Right atrium auricular region (tissue), 2 donors: ENCODE data around the gene CAST. TPM values are rescaled to one million over a fixed set of nuclear protein-coding genes. Genes with fewer than 3 reads are reported as not detected.

Experiments
- DNase-seq: peaks from one replicate; pipeline ENCODE4 v3.0.0-alpha.2; 2019; ENCODE audit warnings: low spot score
- H3K27ac ChIP-seq, 2 donors: fragments of 200-600 bp; sonication (generic); 1 replicate in 1 of 2; 2 replicates in 1 of 2; pipeline ENCODE4 v1.5.1; 2016 to 2019
- H3K27me3 ChIP-seq, 2 donors: fragments of 200-600 bp; sonication (generic); one replicate each; pipeline versions ENCODE4 v1.5.1 to v1.6.0; 2017 to 2019
- H3K36me3 ChIP-seq: fragments of 200-600 bp; sonication (generic); one replicate; pipeline ENCODE4 v1.5.1; 2016
- H3K4me1 ChIP-seq, 2 donors: fragments of 200-600 bp; sonication (generic); one replicate each; pipeline versions ENCODE4 v1.5.1 to v1.6.0; 2017 to 2019
- H3K4me3 ChIP-seq, 2 donors: fragments of 200-600 bp; sonication (generic); 1 replicate in 1 of 2; 2 replicates in 1 of 2; pipeline ENCODE4 v1.5.1; 2017 to 2019; ENCODE audit warnings: mild to moderate bottlenecking in 1 of 2, moderate library complexity in 1 of 2
- H3K9me3 ChIP-seq, 2 donors: fragments of 200-600 bp; sonication (generic); one replicate each; pipeline ENCODE4 v1.5.1; 2019
- total RNA-seq, 2 donors: library from RNA; depleted of rRNA; stranded (reverse); fragments of >200 nt; gene quantifications; one replicate each; pipeline ENCODE4 v1.1.0, GENCODE V29; 2016
- TF ChIP-seq, protein P1 (sequence below), 2 donors: fragments of 200-600 bp; sonication (generic); IDR thresholded peaks; one replicate each; pipeline ENCODE4 v1.5.1; 2019; ENCODE audit warnings: antibody characterized with exemption in 2 of 2

The CAST gene
- total RNA-seq, 2 donors from 2014 or later: 439 to 631 TPM

DNA sequence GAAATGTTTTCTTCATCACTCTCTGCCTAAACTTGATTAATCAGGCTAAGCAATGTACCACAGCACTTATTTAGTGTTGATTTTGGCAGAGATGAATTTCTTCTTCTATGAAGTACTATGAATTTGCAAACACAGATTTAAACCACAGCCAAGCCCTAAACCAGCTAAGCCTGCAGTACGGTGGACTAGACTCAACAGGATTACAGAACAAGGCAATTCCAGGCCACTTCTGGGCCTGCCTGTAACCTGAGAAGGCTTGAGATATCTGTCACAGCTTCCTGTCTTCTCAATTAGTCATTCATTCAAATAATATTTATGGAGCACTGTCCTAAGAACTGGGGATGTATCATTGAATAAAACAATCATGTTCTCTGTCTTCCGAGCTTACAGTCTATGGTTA is 32.4 kb upstream of the CAST start:
- Histone ChIP-seq H3K4me1 (no peaks in the 10 kb centered on the region), H3K4me3 (no peak overlapping the region), H3K27me3 (no peaks in the 10 kb centered on the region), H3K36me3 (no peaks in the 10 kb centered on the region), H3K9me3 (no peaks in the 10 kb centered on the region), H3K27ac (peak overlapping the region; percentile 34 to 57)
- no peak for DNase-seq
- TF ChIP-seq, protein P1, sequence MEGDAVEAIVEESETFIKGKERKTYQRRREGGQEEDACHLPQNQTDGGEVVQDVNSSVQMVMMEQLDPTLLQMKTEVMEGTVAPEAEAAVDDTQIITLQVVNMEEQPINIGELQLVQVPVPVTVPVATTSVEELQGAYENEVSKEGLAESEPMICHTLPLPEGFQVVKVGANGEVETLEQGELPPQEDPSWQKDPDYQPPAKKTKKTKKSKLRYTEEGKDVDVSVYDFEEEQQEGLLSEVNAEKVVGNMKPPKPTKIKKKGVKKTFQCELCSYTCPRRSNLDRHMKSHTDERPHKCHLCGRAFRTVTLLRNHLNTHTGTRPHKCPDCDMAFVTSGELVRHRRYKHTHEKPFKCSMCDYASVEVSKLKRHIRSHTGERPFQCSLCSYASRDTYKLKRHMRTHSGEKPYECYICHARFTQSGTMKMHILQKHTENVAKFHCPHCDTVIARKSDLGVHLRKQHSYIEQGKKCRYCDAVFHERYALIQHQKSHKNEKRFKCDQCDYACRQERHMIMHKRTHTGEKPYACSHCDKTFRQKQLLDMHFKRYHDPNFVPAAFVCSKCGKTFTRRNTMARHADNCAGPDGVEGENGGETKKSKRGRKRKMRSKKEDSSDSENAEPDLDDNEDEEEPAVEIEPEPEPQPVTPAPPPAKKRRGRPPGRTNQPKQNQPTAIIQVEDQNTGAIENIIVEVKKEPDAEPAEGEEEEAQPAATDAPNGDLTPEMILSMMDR (IDR thresholded peaks at IDR 0.05): no peak

DNA sequence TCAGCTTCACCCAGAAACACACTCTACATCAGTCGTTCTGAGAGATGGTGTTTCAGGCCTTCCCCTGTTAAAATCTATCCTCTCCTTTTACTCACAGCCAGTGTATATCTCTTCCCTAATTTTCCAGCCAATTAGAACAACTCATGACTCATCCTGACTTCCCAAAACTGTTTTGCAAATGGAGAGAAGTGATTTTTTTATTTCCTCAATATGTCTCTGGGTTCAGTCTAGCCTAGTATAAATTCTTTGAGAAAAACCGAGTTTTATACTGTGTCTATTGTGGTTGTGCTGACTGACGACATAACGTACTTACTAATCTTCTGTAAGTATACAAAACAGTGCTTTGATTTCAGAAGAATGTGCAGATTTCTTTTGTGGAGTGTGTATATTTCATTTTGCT is 28.4 kb upstream of the CAST start:
- Histone ChIP-seq H3K4me1 (no peaks in the 10 kb centered on the region), H3K27me3 (no peaks in the 10 kb centered on the region), H3K4me3 (no peak overlapping the region), H3K27ac (no peak overlapping the region), H3K36me3 (no peaks in the 10 kb centered on the region), H3K9me3 (no peaks in the 10 kb centered on the region)
- TF ChIP-seq, protein P1 (IDR thresholded peaks at IDR 0.05): no peak
- no peak for DNase-seq

DNA sequence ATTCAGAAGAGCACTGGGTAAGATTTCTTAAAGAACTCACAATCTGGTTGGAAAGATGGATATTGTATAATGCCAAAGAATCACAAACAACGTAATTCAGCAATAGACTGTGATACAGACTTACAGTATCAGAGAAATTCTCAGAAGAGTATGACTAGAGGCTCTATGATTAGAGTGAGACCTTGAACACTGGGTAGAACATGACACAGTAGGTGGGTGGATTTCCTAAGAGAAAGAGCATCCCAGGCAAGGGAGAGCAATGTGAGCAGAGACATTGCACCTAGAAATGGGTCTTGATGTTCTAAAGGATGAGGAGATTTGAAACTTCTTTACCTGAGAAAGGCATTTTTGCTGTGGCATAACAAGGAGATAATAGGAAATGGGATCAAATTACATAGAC is 27.3 kb upstream of the CAST start:
- H3K9me3 ChIP-seq: no peaks in the 10 kb centered on the region
- no peaks in the 10 kb centered on the region for H3K4me1 ChIP-seq
- no peaks in the 10 kb centered on the region for H3K27me3 ChIP-seq
- H3K36me3 ChIP-seq: no peaks in the 10 kb centered on the region
- DNase-seq: no peak
- no peak overlapping the region for H3K4me3 ChIP-seq
- no peak overlapping the region for H3K27ac ChIP-seq
- TF ChIP-seq, protein P1 (IDR thresholded peaks at IDR 0.05): no peak

DNA sequence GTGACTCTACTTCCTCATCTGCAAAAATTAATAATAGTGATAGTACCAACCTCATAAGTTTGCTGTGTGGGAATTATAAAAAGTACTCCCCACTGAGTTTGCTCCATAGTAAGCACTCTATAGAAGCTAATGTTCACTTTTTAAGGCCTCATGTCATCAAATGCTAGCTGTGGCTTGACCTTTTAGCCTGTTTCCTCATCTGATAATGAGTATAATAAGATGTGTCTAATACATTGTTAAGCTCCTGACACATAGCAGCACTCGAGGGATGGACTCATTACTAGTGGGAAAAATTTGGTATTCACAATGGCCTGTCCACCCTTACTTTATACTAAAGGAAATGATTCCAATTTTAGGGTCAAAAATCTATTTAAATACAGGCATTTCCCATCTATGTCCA is 26.1 kb upstream of the CAST start:
- H3K9me3 ChIP-seq: no peaks in the 10 kb centered on the region
- no peak for DNase-seq
- no peak overlapping the region for H3K27ac ChIP-seq
- H3K4me1 ChIP-seq: no peaks in the 10 kb centered on the region
- H3K4me3 ChIP-seq: no peak overlapping the region
- no peaks in the 10 kb centered on the region for H3K36me3 ChIP-seq
- no peaks in the 10 kb centered on the region for H3K27me3 ChIP-seq
- TF ChIP-seq, protein P1 (IDR thresholded peaks at IDR 0.05): no peak

DNA sequence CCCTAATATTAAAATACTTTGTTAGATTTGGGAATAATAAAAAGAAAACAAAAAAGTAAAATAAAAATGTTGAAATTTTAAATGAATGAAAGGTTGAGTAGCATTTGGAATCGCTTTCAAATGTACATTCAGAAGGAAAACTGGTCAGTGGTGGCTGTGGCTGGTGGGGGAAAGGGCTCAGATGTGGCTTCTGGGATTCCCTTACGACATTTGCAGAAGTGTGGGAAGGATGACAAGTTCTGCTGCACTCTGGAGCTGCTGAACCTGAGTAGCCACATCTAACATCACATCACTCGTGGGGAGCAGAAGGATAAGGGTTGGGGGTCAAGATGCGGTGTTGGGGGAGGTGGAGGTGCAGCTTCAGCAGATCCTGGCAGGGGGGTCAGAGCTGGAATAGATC is 25.6 kb upstream of the CAST start:
- Histone ChIP-seq H3K4me3 (no peak overlapping the region), H3K4me1 (no peaks in the 10 kb centered on the region), H3K27me3 (no peaks in the 10 kb centered on the region), H3K27ac (no peak overlapping the region), H3K36me3 (no peaks in the 10 kb centered on the region), H3K9me3 (no peaks in the 10 kb centered on the region)
- TF ChIP-seq, protein P1 (IDR thresholded peaks at IDR 0.05): no peak
- no peak for DNase-seq

DNA sequence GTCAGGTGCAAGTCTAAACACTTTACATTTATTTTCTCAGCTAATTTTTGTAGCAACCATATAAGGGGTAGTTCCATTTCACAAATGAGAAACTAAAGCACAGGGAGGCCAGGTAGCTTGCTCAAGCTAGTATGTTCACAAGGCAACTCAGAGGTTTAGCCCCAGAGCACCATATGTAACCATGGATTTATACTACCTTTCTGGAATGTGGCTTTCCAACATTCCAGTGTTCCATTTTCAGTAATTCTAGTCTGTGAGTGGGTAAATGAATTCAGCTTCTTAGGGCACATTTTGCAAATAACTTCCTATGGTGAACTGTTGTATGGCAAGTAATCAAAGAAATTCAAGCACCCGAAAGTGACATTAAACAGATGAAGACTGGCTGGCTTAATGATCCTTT is 25.0 kb upstream of the CAST start:
- TF ChIP-seq, protein P1 (IDR thresholded peaks at IDR 0.05): no peak
- Histone ChIP-seq H3K36me3 (no peaks in the 10 kb centered on the region), H3K4me1 (no peaks in the 10 kb centered on the region), H3K4me3 (no peak overlapping the region), H3K9me3 (no peaks in the 10 kb centered on the region), H3K27ac (no peak overlapping the region), H3K27me3 (no peaks in the 10 kb centered on the region)
- DNase-seq: no peak
